ENCODE measurements around the gene EIF3A.

EIF3A gene

GRCh38 chr10:119084896-119085295, 4.3 kb upstream of the EIF3A start:
- Mint-ChIP-seq H3K4me1 (peaks cover 43% of the 10 kb centered on the region), H3K27ac (no peak overlapping the region), H3K36me3 (peaks cover 2% of the 10 kb centered on the region), H3K9me3 (no peaks in the 10 kb centered on the region), H3K4me3 (no peak overlapping the region), H3K27me3 (no peaks in the 10 kb centered on the region)
- no peak for ATAC-seq

DNA sequence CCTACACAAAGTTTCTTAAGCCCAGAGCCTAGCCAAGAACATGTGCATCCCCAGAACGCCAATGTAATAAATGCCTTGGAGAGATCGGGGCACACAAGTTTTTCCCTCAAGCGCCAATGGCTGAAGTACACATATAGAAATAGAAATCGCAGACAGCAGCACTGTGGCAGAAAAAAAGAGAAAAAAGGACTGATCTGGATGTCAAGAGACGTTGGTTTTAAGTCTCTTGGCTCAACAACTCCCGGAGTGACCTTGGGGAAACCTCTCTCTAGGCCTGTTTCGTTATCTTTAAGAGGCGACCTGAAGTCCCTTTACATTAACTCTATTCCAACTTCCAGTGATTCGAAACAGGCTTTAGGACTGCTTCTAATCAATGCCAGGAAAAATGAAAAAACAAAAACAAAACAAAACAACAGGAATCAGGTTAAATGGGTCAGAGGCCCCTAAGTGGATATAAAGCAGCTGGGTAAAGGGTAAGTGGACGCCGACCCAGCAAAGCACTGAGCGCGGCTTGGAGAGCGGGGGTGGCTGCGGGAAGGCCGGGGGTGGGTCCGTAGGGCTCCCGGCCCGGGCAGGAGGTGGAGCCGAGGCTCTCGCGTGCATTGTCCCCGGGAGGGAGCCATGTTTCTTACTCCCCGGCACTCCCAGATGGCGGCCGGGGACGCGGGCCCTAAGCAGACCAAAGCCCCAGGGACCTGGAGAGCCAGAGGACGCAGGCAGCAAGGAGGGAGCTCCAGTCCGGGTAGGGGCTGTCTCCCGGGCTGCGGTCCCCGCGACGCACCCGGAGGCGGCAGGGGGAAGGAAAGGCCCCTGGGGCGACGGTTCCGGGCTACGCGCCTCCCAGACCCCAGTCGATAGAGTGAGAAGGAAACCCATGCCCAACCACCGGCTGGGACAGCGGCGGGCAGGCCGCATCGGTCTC, 757 bp downstream of the EIF3A start:
- H3K4me3 Mint-ChIP-seq: peak overlapping the region; percentile 94
- H3K4me1 Mint-ChIP-seq: peaks cover 53% of the 10 kb centered on the region
- H3K27me3 Mint-ChIP-seq: no peaks in the 10 kb centered on the region
- peaks cover 24% of the 10 kb centered on the region for H3K36me3 Mint-ChIP-seq
- peak overlapping the region; percentile 96 for H3K27ac Mint-ChIP-seq
- H3K9me3 Mint-ChIP-seq: no peaks in the 10 kb centered on the region
- ATAC-seq: peak; percentile 83

DNA sequence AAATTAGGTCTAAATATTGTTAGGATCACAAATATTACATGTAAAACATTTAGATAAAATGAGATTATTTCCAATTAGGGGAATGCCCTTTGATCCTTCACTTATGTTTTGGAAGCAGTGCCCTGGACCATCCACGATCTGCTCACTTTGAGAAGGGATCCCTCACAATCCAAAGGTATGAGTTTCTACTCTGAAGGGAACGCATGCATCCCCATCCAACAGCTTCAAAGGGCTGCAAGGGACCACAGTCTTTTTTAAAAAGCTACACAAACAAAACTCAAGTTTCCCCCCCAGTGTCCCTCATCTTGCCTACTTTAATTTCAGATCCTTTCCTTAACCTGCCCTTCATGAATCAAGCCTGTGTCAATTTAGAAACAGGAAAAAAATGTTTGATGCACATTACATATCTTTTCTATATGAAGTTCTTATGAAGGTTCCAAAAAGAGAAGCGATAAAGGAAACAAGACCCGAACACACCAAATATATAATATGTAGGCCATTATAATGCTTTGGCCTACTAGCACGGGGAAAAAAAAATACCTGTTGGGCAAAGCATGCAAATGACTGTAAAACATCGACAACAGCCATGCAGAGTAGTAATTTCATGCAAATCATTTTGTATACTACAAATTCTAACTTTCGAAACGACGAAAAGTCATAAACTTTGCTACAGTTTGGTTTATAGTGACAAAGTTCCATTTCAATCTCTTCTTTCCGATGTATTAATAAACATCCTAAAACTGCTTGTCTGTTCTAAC, 2.0 kb downstream of the EIF3A start:
- ATAC-seq: no peak
- Mint-ChIP-seq H3K27ac (peak overlapping the region; percentile 96), H3K27me3 (no peaks in the 10 kb centered on the region), H3K9me3 (no peaks in the 10 kb centered on the region), H3K36me3 (peaks cover 24% of the 10 kb centered on the region), H3K4me1 (peaks cover 45% of the 10 kb centered on the region), H3K4me3 (peak overlapping the region; percentile 94)

GRCh38 chr10:119073584-119073983, 7.0 kb downstream of the EIF3A start:
- H3K27ac Mint-ChIP-seq: no peak overlapping the region
- H3K4me1 Mint-ChIP-seq: peaks cover 31% of the 10 kb centered on the region
- peaks cover 27% of the 10 kb centered on the region for H3K36me3 Mint-ChIP-seq
- no peaks in the 10 kb centered on the region for H3K27me3 Mint-ChIP-seq
- ATAC-seq: no peak
- no peaks in the 10 kb centered on the region for H3K9me3 Mint-ChIP-seq
- no peak overlapping the region for H3K4me3 Mint-ChIP-seq

GRCh38 chr10:119070395-119071165, 10.0 kb downstream of the EIF3A start:
- ATAC-seq: no peak
- H3K27ac Mint-ChIP-seq: no peak overlapping the region
- peaks cover 40% of the 10 kb centered on the region for H3K36me3 Mint-ChIP-seq
- no peak overlapping the region for H3K4me3 Mint-ChIP-seq
- no peaks in the 10 kb centered on the region for H3K27me3 Mint-ChIP-seq
- no peaks in the 10 kb centered on the region for H3K9me3 Mint-ChIP-seq
- peaks cover 12% of the 10 kb centered on the region for H3K4me1 Mint-ChIP-seq

DNA sequence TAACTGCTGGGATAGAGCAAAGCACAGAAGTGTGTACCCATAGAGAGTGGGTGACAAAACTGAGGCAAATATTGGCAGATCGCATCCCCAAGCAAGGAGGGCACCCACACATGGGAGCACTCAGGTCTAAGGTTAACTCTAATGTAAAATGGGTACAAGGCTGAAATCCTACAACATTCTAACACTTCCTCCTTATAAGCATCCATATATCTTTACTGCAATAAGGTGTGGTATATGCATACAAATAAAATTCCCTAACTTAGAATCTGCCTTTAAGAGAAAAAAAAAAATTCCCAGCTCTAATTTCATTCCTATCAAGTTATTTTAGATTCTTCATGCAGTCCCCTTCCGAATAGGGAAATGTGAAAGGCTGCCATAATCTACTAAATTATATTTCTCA, 18.7 kb downstream of the EIF3A start:
- Mint-ChIP-seq H3K27me3 (no peaks in the 10 kb centered on the region), H3K9me3 (no peaks in the 10 kb centered on the region), H3K4me1 (peaks cover 24% of the 10 kb centered on the region), H3K27ac (peak overlapping the region; percentile 17), H3K36me3 (peaks cover 81% of the 10 kb centered on the region), H3K4me3 (no peak overlapping the region)
- no peak for ATAC-seq

DNA sequence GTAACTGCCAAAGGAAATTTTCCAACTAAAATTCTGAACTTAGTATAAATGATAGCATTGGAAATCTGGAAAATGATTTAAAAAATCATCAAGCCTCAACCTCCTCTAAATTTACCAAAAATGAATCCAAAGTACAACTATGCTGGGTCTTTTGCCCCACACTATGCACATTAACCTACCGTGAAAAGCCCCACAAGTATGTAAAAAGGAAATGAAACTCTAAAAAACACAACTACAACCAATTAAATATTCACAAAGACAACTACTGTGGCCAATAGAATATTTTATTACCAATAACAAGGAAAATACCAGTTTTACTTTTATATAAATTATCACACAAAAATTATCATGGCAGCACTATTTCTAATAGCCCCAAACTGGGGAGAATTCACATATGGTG, 19.3 kb downstream of the EIF3A start:
- Mint-ChIP-seq H3K27ac (peak overlapping the region; percentile 17), H3K36me3 (peaks cover 83% of the 10 kb centered on the region), H3K4me3 (peak overlapping the region; percentile 12), H3K27me3 (no peaks in the 10 kb centered on the region), H3K9me3 (no peaks in the 10 kb centered on the region), H3K4me1 (peaks cover 24% of the 10 kb centered on the region)
- ATAC-seq: no peak

DNA sequence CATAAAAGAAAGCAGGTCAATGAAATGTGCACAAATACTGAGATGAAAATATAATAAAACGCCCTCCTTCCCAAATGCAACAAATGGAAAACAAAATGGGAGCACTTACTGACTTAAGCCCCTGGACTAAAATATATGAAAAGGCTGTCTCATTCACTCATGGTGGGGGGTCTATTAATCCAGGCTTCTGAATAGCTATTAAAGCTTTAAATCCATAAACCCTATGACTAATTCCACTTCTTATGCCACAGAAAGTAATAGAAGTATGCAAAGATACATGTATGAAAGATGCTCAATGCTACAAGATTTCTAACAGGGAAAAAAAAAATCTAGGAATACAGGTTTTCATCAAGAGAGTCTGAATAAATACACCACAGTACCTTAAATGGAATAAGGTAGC, 20.5 kb downstream of the EIF3A start:
- Mint-ChIP-seq H3K27ac (no peak overlapping the region), H3K36me3 (peaks cover 81% of the 10 kb centered on the region), H3K9me3 (no peaks in the 10 kb centered on the region), H3K27me3 (no peaks in the 10 kb centered on the region), H3K4me3 (no peak overlapping the region), H3K4me1 (peaks cover 22% of the 10 kb centered on the region)
- no peak for ATAC-seq

DNA sequence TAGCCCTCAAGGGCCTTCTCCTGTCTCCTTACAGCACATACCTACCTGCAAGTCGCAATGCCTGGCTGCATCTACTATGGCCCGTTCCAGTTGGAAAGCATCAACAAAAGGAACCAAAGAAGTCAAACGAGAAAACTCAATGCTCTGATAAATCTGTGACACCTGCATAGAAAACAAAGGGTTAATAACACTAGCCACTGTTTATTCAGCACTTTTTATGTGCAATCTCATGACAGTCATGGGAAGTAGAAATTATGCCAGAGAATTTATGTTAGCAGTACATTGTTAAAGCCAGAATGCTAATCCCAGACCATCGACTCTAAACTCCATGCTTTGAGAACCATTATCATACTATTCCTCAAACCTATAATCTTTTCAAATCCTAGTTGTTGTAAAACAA, 21.1 kb downstream of the EIF3A start:
- H3K4me3 Mint-ChIP-seq: no peak overlapping the region
- no peaks in the 10 kb centered on the region for H3K27me3 Mint-ChIP-seq
- peaks cover 81% of the 10 kb centered on the region for H3K36me3 Mint-ChIP-seq
- no peak for ATAC-seq
- peaks cover 16% of the 10 kb centered on the region for H3K4me1 Mint-ChIP-seq
- H3K27ac Mint-ChIP-seq: no peak overlapping the region
- H3K9me3 Mint-ChIP-seq: no peaks in the 10 kb centered on the region

DNA sequence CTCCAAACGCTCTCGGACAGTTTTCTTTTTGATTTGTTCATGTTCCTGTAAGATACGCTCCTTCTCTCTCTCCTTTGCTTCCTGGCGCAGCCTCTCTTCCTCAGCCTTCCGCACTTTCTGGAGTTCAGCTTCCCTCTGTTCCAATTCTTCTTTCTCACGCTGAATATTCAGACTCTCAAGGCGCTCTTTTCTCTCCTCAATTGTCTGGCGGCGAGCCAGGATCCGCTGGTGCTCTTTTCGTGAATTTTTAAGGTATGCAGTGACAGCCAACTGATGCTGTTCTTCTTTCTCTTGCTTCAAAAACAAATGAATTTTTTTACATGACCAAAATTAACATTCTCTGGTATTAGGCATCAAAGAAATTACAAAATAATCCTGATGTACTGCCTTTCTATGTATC, 22.6 kb downstream of the EIF3A start:
- H3K4me1 Mint-ChIP-seq: peaks cover 16% of the 10 kb centered on the region
- H3K36me3 Mint-ChIP-seq: peaks cover 82% of the 10 kb centered on the region
- no peaks in the 10 kb centered on the region for H3K27me3 Mint-ChIP-seq
- H3K4me3 Mint-ChIP-seq: no peak overlapping the region
- no peaks in the 10 kb centered on the region for H3K9me3 Mint-ChIP-seq
- no peak overlapping the region for H3K27ac Mint-ChIP-seq
- ATAC-seq: no peak

DNA sequence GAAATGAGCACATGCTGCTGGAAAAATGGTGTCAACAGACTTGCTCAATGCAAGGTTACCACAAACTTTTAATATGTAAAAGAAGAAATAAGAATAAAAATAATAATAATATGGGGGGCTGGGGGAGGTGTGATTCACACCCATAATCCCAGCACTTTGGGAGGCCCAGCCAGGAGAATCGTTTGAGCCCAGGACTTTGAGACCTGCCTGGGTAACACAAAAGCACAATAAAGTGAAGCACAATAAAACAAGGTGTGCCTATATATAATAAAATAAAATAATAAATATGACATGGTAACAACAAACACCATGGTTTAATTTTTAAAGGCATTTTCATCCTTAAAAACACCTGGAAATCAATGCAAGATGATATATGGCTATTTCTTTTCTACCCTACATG, 25.1 kb downstream of the EIF3A start:
- H3K36me3 Mint-ChIP-seq: peaks cover 88% of the 10 kb centered on the region
- peaks cover 3% of the 10 kb centered on the region for H3K4me1 Mint-ChIP-seq
- no peaks in the 10 kb centered on the region for H3K27me3 Mint-ChIP-seq

GRCh38 chr10:119051775-119052174, 28.8 kb downstream of the EIF3A start:
- Mint-ChIP-seq H3K27me3 (no peaks in the 10 kb centered on the region), H3K4me3 (no peak overlapping the region), H3K36me3 (peaks cover 92% of the 10 kb centered on the region), H3K27ac (no peak overlapping the region), H3K9me3 (no peaks in the 10 kb centered on the region), H3K4me1 (peaks cover 16% of the 10 kb centered on the region)
- no peak for ATAC-seq

More for the DNA sequence above, 25.1 kb downstream of the EIF3A start:
- H3K9me3 Mint-ChIP-seq: no peaks in the 10 kb centered on the region
- ATAC-seq: no peak
- H3K4me3 Mint-ChIP-seq: no peak overlapping the region
- H3K27ac Mint-ChIP-seq: no peak overlapping the region

GRCh38 chr10:119049777-119050176, 30.8 kb downstream of the EIF3A start:
- H3K4me1 Mint-ChIP-seq: peaks cover 16% of the 10 kb centered on the region
- H3K27me3 Mint-ChIP-seq: no peaks in the 10 kb centered on the region
- H3K4me3 Mint-ChIP-seq: no peak overlapping the region
- peaks cover 94% of the 10 kb centered on the region for H3K36me3 Mint-ChIP-seq
- ATAC-seq: no peak
- no peaks in the 10 kb centered on the region for H3K9me3 Mint-ChIP-seq
- H3K27ac Mint-ChIP-seq: no peak overlapping the region

GRCh38 chr10:119049361-119049760, 31.3 kb downstream of the EIF3A start:
- Mint-ChIP-seq H3K36me3 (peaks cover 94% of the 10 kb centered on the region), H3K27ac (no peak overlapping the region), H3K4me3 (no peak overlapping the region), H3K4me1 (peaks cover 16% of the 10 kb centered on the region), H3K9me3 (no peaks in the 10 kb centered on the region), H3K27me3 (no peaks in the 10 kb centered on the region)
- ATAC-seq: no peak

DNA sequence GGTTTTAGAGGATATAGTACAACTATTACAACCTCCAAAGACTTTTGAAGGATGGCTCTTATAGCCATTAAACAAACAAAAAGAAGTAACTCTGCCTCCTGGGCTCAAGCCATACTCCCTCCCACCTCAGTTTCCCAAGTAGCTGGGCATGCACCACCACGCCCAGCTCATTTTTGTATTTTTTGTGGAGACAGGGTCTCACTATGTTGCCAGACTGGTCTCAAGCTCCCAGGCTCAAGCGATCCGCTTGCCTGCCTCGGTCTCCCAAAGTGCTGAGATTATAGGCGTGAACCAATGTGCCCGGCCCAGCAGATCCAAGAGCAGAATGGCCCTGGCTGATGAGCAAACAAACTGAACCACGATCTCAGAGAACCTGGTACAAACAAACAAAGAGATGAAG, 35.1 kb downstream of the EIF3A start:
- H3K27ac Mint-ChIP-seq: no peak overlapping the region
- no peaks in the 10 kb centered on the region for H3K27me3 Mint-ChIP-seq
- no peaks in the 10 kb centered on the region for H3K9me3 Mint-ChIP-seq
- H3K4me3 Mint-ChIP-seq: no peak overlapping the region
- H3K4me1 Mint-ChIP-seq: peaks cover 22% of the 10 kb centered on the region
- peaks cover 95% of the 10 kb centered on the region for H3K36me3 Mint-ChIP-seq
- ATAC-seq: no peak
